ENCODE data around the gene SEMA5A.
A peak's percentile ranks its signal among the peaks of the same experiment; 100 is the strongest.

Gene SEMA5A

GRCh38 chr5:9440517-9440916 is 105.4 kb downstream of the SEMA5A start:
- no peak overlapping the region for H3K27ac Mint-ChIP-seq
- peaks cover 18% of the 10 kb centered on the region for H3K4me1 Mint-ChIP-seq
- peaks cover 52% of the 10 kb centered on the region for H3K36me3 Mint-ChIP-seq (ENCODE audit: low read depth)
- TF ChIP-seq, protein P1, sequence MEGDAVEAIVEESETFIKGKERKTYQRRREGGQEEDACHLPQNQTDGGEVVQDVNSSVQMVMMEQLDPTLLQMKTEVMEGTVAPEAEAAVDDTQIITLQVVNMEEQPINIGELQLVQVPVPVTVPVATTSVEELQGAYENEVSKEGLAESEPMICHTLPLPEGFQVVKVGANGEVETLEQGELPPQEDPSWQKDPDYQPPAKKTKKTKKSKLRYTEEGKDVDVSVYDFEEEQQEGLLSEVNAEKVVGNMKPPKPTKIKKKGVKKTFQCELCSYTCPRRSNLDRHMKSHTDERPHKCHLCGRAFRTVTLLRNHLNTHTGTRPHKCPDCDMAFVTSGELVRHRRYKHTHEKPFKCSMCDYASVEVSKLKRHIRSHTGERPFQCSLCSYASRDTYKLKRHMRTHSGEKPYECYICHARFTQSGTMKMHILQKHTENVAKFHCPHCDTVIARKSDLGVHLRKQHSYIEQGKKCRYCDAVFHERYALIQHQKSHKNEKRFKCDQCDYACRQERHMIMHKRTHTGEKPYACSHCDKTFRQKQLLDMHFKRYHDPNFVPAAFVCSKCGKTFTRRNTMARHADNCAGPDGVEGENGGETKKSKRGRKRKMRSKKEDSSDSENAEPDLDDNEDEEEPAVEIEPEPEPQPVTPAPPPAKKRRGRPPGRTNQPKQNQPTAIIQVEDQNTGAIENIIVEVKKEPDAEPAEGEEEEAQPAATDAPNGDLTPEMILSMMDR (IDR thresholded peaks at IDR 0.05): no peak
- H3K9me3 Mint-ChIP-seq: peaks cover 25% of the 10 kb centered on the region
- peaks cover 7% of the 10 kb centered on the region for H3K27me3 Mint-ChIP-seq (ENCODE audit: low read depth, poor library complexity)
- DNase-seq: no peak
- H3K4me3 Mint-ChIP-seq: no peak overlapping the region

- H3K27ac Mint-ChIP-seq: peak overlapping the region; percentile 91
- TF ChIP-seq, protein P1 (IDR thresholded peaks at IDR 0.05): no peak
- peaks cover 49% of the 10 kb centered on the region for H3K36me3 Mint-ChIP-seq (ENCODE audit: low read depth)
- no peak overlapping the region for H3K4me3 Mint-ChIP-seq
- H3K27me3 Mint-ChIP-seq (ENCODE audit: low read depth, poor library complexity): peaks cover 7% of the 10 kb centered on the region
- no peak for DNase-seq
- peaks cover 18% of the 10 kb centered on the region for H3K4me1 Mint-ChIP-seq
- H3K9me3 Mint-ChIP-seq: peaks cover 19% of the 10 kb centered on the region
These were observed 106.2 kb downstream of the SEMA5A start for GRCh38 chr5:9439531-9440292.

DNA sequence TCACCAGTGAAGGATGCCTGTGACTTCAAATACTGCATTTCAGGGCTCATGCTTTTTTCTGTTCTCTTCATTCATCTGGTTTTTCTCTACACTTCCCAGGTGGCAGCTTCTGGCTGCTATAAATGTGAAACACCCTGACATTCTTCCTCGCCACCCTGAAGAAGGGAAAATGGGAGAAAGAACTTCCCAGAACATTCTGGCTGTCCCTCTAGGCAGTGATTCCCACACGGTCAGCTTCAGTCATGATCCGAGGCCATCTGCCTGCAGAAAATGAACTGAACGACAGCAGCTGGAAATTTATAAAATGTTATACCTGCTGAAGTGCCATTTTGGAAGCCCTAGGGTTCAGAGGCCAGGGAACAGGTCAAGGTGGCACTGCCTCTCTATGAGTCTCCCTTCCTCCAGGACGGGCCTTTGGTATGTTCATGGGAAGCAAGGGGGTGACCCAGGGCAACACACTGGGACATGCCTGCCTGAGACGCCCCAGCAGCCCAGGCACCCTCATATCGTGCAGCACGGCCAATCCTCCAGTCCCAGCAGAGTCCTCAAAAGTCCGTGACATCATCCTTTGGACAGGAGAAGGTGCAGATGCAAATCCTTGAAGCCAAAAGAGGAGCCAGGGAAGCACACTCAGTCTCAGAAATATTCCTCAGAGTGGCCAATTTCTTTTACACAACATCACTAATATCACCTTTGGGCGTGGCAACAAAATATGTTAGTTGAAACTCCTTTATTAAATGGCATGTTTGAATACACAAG is 107.1 kb downstream of the SEMA5A start:
- Mint-ChIP-seq H3K27me3 (ENCODE audit: low read depth, poor library complexity) (peaks cover 7% of the 10 kb centered on the region), H3K36me3 (ENCODE audit: low read depth) (peaks cover 42% of the 10 kb centered on the region), H3K4me1 (peaks cover 18% of the 10 kb centered on the region), H3K27ac (peak overlapping the region; percentile 65), H3K9me3 (peaks cover 13% of the 10 kb centered on the region), H3K4me3 (no peak overlapping the region)
- TF ChIP-seq, protein P1 (IDR thresholded peaks at IDR 0.05): no peak
- no peak for DNase-seq

GRCh38 chr5:9437741-9438240 is 108.1 kb downstream of the SEMA5A start:
- TF ChIP-seq, protein P1 (IDR thresholded peaks at IDR 0.05): no peak
- H3K27me3 Mint-ChIP-seq (ENCODE audit: low read depth, poor library complexity): peaks cover 7% of the 10 kb centered on the region
- peaks cover 5% of the 10 kb centered on the region for H3K9me3 Mint-ChIP-seq
- H3K27ac Mint-ChIP-seq: no peak overlapping the region
- H3K36me3 Mint-ChIP-seq (ENCODE audit: low read depth): peaks cover 37% of the 10 kb centered on the region
- H3K4me3 Mint-ChIP-seq: no peak overlapping the region
- peaks cover 18% of the 10 kb centered on the region for H3K4me1 Mint-ChIP-seq
- DNase-seq: no peak

GRCh38 chr5:9431496-9432258 is 114.2 kb downstream of the SEMA5A start:
- no peak overlapping the region for H3K4me3 Mint-ChIP-seq
- H3K27me3 Mint-ChIP-seq (ENCODE audit: low read depth, poor library complexity): peaks cover 2% of the 10 kb centered on the region
- H3K36me3 Mint-ChIP-seq (ENCODE audit: low read depth): peaks cover 8% of the 10 kb centered on the region
- no peak for DNase-seq
- TF ChIP-seq, protein P1 (IDR thresholded peaks at IDR 0.05): no peak
- H3K9me3 Mint-ChIP-seq: no peaks in the 10 kb centered on the region
- peak overlapping the region; percentile 94 for H3K27ac Mint-ChIP-seq
- peaks cover 21% of the 10 kb centered on the region for H3K4me1 Mint-ChIP-seq

All from nephron progenitor cell (in vitro differentiated cells).